Ramos (cell line): ENCODE measurements around the gene KRT35.

Experiments
- in situ Hi-C: fragments of 300-500 bp; cut with MboI; formaldehyde crosslinking; loops from one replicate; pipeline ENCODE4 v1.14.3; 2022; ENCODE audit warnings: low sequenced_read_pairs; ENCODE audit not compliant: unreplicated experiment

The KRT35 gene

DNA sequence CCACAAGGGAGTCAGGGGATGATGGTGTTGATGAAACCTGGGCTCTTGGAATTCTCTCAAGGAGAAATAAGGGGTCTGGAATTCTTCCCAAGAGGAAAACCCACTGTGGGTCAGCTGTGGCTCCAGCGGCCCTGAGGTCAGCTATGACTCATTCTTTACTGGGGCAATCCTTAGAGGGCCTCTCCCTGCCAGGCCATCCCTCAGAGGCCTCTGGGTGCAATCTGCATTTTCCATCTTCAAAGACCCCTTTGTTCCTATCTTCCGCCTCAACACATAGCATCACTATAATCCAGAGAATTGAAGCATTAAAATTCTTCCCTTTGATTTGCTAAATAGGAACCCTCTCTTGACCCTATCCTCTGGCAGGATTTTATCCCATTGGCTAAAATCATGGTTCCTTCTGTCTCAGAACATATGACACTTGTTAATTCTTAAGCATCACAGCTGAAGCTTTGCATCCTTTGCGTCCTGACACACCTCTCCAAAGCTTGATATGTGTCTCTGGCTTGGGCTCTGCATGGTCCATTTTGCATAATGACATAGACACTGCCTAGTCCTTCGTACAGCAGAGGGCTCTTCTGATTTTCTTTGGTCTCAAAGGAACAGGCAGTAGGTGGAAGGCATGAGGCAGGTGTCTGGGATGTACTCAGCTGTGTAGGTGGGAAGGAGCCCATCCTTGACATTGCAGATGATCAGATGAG, 52.2 kb downstream of the KRT35 start:
- in situ Hi-C loops, result no loop called here
